GM12892 (cell line): ENCODE data around the gene TGM1.

Experiments
- DNase-seq: peaks from one replicate; pipeline ENCODE4 v3.0.0; 2011; ENCODE audit not compliant: insufficient read length
- FAIRE-seq: peaks from 2 replicates; lab custom pipeline; 2011; peaks lifted over from hg19 to GRCh38; lab: Jason Lieb, UNC
- POLR2A ChIP-seq: IDR thresholded peaks from 2 replicates; pipeline ENCODE4 v1.6.1; 2011; ENCODE audit warnings: low read depth, low read length, control low read depth
- POLR2AphosphoS5 ChIP-seq: IDR thresholded peaks from 2 replicates; pipeline ENCODE4 v1.6.1; 2011; ENCODE audit warnings: low read depth, low read length, control low read depth
- TAF1 ChIP-seq: IDR thresholded peaks from 2 replicates; pipeline ENCODE4 v1.6.1; 2011; ENCODE audit warnings: low read depth, mild to moderate bottlenecking, control low read depth, low read length, borderline replicate concordance

Gene TGM1

DNA sequence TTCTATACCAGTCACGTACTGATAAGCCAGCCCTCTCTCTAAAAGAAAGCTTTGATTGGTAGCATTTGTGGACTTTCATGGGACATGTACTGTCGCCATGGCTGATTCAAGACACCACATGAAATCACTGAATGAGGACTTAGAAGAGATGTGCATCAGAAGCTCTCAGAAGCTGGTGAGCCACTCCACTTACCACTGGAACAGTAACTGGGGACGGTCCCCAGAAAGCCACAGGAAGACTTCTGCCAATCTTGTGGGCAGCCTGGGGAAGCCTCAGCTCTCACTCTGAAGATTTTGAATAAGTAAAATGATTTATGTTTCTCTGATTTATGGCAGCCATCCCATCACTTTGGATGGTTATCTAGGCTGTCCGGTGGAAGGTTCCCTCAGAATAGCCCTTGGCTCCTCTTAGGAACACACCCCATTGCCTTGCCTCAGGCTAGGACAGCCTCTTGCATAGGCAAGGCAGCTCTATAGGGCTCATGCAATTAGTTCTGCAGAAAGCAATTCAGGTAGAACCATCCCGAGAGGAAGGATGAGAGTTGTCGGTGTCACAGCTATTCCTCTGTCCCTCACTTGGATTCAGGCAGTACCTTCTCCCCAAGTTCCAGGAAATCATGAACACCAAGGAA lies 26.8 kb upstream of the TGM1 start:
- DNase-seq (no peak), FAIRE-seq (peak; percentile 64)
- no peak for TF ChIP-seq POLR2AphosphoS5

DNA sequence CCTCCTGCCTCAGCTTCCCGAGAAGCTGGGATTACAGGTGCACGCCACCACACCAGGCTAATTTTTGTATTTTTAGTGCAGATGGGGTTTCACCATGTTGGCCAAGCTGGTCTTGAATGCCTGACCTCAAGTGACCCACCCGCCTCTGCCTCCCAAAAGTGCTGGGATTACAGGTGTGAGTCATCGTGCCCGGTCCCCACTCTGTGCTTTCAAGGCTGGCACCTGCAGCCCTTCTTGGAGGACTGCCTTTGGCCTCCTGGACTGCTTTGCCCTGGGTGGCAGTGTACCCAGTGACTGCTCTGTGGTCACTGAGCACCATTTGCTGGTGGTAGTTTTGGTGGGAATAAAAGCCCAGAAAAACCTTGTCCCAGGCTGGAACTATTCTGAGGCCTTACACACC lies 24.0 kb upstream of the TGM1 start:
- TF ChIP-seq POLR2A: no peak
- no peak for TF ChIP-seq TAF1
- TF ChIP-seq POLR2AphosphoS5: no peak
- FAIRE-seq (no peak), DNase-seq (no peak)

DNA sequence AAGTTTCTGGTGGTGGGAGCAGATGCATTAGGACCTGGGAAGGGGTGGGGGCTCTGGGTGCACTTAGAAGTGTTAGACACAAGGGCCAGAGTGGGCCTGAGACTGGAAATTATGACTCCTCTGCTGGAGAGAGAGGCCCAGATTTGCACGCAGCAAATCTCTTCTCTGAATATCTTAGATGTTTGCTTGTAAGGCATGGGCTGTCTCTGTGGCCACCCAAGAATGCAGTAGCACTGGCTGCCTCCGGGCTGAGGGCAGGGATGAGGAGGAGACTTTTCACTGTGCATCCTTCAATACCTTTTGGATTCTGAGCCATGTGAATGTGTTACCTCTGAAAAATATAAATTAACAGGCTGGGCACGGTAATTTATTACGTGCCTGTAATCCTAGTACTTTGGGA lies 22.4 kb upstream of the TGM1 start:
- DNase-seq: no peak
- no peak for TF ChIP-seq TAF1
- no peak for TF ChIP-seq POLR2A
- no peak for TF ChIP-seq POLR2AphosphoS5
- FAIRE-seq: no peak

DNA sequence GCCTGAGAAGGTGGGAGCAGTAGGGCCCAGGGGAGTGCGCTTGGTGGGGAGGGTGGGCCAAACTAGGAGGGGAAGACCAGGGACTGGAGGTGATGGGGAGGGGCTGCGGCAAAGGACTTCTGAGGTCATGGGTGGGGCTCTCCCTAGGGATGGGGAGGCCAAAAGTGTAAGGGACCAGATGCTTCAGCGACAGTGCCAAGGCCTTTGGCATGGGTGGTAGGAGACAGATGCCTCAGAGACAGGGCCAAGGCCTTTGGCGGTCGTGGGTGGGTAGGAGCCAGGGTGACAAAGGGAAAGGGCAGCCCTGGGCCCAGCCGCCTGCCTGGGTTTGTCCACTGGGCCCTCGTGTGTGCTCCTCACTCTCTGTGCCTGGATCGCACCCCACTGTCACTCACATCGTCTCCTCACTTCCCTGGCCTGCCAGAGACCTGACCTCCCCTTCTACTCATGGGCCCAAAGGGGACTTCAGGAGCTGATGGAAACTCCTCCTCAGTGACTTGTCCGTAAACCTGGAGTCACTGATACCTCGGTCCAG lies 21.6 kb upstream of the TGM1 start:
- no peak for TF ChIP-seq TAF1
- FAIRE-seq (no peak), DNase-seq (no peak)

DNA sequence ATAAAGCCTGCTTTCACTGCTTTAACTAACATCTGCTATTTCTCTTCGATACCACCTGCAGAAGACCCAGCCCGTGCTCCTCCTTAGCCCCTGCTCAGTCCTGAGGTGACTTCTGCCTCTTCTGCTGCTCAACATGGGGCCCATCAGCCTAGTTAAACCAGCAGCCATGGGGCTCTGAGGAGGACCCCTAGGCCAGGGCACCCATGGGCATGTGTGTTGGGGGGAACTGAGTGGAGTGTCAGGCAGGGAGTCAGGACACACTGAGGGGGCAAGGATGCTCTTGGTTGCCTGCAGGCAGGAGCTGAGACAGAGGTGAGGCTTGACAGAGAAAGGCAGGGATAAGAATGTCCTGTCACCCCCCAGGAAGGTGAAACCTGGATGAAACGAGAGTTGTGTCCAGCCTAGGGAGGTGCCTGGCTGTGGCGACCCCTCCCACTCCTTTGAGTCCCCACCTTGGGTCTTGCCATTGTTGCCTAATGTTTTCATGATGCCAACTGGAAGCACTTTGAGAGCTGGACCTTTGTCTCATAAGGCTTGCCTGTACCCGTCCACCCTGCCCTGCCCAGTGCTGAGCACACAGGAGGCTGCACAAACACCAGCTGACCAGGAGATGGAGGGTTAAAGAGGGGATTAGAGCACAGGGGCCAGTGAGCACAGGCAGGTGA lies 21.0 kb upstream of the TGM1 start:
- no peak for FAIRE-seq
- DNase-seq: no peak
- TF ChIP-seq POLR2A (no peak), TAF1 (no peak), POLR2AphosphoS5 (no peak)

DNA sequence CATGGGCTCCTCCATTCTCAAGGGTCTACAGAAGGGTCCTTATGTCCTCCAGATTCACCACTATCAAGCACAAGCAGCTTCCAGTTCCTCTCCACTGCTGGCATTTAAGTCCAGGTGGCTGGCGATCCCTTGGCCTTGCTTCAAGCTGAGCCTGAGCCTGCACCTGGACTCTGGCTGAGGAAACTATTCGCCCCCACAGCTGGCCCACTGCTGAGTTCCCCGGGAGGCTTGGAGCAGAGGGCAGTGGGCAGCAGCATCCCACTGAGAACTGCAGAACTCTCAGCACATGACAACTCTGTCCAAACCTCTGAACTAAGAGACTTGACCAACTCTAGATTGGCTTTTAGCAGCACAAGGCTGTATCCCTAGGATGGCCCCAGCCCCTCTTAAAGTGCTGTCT lies 19.8 kb upstream of the TGM1 start:
- no peak for FAIRE-seq
- DNase-seq: no peak
- no peak for TF ChIP-seq TAF1

DNA sequence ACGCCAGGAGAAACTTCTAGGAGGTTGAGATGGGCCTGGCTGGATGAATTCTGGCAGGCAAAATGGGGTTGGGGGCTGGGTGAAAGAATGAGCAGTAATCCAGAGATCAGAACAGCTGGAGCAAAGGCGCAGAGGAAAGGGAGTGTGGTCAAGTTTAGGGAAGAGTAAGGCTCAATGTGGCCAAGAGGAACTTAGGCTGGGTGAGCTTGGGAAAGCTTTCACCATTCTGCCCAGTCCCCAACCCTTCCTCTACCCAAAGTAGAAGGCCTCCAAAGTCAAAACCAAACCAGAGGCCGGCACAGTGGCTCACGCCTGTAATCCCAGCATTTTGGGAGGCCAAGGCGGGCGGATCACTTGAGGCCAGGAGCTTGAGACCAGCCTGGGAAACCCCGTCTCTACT lies 18.7 kb upstream of the TGM1 start:
- FAIRE-seq: no peak
- no peak for TF ChIP-seq TAF1
- TF ChIP-seq POLR2AphosphoS5: no peak
- TF ChIP-seq POLR2A: no peak
- DNase-seq: no peak

DNA sequence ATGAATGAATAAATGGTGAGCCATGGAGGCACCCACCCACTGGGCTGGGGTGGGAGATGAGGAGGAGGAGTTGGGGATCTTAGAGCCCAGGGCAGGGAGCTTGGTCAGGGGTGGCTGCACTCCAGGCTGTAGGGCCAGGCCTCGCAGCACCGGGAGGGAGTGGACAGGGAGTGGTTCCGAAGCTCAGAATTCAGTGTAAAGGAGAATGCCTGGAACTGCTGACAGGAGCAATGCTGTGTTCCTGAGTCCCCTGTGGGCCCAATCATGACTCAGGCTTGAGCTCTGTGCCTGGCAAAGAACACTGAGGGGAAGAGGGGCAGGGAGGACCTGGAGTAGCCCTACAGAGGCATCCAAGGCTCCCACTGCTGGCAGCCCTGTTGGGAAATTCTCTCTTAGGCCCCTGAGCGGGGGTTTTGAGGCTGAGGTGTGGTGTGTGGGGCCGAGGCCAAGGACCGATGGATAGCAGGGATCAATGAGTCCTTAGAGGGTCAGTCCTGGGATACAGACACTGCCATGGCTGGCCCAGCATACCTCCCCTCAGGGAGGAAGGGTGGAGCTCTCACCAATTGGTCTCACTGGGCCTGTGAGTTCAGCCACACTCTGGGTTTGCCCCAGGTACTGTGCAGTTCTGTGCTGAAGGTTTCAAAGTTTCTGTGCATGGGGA lies 18.0 kb upstream of the TGM1 start:
- DNase-seq (no peak), FAIRE-seq (no peak)
- TF ChIP-seq POLR2AphosphoS5 (no peak), POLR2A (no peak), TAF1 (no peak)

DNA sequence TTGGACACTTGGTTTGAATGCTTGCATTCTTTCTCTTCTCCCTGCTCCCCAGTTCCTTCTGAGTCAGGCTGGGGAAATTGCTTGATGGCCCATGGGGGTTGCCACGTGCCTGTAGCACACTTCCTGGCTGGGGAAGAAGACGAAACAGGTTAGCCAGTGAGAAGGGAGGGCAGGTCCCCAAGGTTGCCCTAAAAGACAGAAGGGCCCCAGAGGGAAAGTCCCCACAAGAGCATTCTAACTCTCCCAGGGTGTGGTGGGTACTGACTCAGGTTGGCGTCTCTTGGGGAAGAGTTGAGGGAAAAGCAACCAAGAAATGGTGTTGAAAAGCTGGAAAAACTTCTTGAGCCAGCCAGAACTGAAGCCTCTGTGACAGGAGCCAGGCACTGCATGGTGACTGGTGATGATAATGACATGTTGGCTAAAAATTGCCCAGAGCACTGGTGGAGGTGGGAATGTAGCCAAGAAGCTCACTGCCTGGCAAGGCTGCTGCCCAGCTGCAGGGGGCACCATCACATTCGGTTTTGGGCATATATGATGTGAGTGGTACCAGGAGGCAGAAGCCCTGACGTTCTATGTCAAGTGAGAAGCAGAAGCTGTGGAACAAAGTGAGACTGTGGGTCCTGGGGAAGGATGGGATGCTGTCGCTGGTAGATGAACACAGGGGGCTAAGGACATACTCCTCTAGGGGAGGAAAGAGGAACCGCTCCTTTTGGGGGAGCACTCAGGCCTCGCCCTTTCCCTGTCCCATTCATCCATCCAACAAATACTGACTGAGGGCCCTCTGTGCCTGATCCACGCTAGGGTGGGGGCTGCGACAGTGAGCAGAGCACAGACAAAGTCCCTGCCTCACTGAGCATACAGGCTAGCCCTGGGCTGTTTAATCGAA lies 16.6 kb upstream of the TGM1 start:
- DNase-seq (no peak), FAIRE-seq (peak; percentile 44)
- TF ChIP-seq POLR2AphosphoS5: no peak
- TF ChIP-seq TAF1: no peak
- TF ChIP-seq POLR2A: no peak

DNA sequence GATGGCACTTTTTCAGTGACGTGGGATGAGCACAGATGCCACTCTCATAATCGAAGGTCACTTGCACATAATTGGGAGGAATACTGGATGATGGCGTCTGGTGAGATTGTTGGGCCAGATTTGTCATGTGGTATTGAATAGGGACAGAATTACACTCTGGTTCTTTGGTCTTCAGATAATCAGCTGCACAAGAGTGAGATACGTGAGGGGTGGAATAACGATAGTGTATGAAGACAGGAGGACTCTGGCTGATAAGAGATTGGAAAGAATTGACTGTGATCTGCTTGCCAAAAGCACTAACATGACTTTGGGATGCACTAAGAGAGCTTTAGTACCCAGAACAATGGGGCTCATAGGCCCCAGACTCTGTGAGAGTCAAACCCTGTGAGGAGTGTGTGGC lies 15.4 kb upstream of the TGM1 start:
- DNase-seq (no peak), FAIRE-seq (peak; percentile 14)
- TF ChIP-seq POLR2AphosphoS5 (no peak), POLR2A (no peak), TAF1 (no peak)

DNA sequence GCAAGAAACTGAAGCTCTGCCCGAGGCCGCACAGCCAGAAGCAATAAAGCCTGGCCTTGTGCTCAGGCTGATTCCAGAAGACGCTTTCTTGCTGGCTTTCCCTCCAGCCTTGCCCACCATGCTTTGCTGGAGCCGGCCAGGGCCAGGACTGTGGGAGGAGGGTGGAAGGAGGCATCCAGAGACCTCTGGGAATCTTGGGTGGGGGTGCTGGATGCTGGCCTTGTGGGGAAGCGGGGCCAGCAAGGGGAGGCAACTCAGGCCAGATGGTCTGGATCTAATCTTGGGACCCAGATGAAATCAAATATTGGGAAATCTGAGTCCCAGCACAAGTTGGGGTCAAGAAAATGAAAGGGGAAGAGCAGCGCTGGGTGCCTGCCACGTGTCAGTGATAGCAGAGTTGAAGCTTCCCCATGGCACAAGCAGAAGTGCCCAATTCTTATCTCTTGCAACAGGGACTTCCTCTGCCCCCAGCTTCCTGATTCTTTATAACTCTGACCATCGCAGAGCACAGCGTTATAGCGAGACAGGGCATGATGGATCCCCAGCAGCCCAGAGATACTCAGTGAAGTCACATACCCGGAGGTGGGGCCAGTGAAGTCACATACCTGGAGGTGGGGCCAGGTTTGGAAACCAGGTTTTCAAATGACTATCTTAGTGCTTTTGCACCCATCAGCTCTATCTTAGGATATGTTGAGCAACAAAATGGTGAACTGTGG lies 14.8 kb upstream of the TGM1 start:
- no peak for DNase-seq
- no peak for FAIRE-seq

More for the DNA sequence above, 14.8 kb upstream of the TGM1 start:
- TF ChIP-seq POLR2AphosphoS5 (no peak), TAF1 (no peak), POLR2A (no peak)
